ENCODE measurements around the gene FEV.
A peak's percentile ranks its signal among the peaks of the same experiment; 100 is the strongest.

Gene FEV

GRCh38 chr2:218992196-218992595 lies 7.2 kb upstream of the FEV start:
- DNase-seq, result no peak

GRCh38 chr2:218991674-218992168 lies 6.7 kb upstream of the FEV start:
- no peak for DNase-seq

DNA sequence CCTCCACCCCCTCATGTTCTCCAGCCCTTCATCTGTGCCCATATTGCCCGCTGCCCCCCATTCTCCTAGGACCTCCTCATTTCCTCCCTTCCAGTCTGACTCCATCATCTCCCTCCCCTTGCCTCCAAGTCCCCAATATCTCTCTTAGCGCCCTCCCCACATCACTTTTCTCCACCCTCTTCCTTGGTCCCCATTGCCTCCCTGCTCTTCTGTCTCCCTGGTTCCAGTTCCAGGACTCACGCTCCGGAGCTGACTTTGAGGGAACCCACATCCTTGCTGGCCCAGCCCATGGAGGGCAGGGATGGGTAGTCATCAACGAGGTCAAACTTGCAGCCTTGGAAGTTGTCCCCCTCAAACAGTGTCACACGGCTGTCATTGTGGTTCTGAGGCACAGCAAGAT lies 5.6 kb upstream of the FEV start:
- no peak for DNase-seq

DNA sequence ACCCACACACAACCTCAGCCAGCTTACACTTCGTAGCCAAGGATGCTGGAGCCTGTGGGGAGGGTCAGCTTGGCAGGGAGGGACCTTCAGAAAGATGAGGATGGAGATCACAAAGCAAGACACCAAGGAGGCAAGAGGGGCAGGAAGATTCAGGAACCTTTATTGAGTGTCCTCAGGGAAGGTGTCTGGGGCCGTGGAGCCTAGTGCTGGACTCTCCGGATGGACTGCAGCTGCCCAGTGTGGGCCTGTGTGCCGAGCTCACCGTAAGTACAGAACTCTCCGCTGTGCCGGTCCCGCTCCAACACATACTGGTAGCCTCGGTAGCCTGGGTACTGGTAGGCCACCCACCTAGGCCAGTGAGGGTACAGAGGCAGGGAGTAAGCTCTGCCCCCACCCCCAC lies 5.1 kb upstream of the FEV start:
- DNase-seq, result no peak

DNA sequence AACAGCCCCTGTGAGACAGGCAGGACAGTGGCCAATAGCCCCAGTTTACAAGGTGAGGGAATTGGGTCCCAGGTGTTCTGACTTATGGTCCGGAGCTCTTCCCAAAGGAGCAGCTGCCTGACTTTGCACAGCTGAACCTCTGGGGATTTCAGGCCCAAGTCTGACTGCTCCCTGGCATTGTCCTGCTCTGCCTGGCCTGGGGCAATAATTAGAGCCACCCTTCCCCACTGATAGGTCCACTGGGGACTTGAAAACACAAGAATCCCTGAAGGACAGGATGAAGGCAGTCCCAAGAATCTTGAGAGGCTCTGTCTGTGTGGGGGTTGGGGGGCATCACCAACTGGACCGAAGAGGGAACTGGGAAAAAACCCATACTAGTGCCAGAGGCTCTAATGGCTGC lies 3.7 kb upstream of the FEV start:
- no peak for DNase-seq

GRCh38 chr2:218988164-218988563 lies 3.2 kb upstream of the FEV start:
- DNase-seq, result no peak

DNA sequence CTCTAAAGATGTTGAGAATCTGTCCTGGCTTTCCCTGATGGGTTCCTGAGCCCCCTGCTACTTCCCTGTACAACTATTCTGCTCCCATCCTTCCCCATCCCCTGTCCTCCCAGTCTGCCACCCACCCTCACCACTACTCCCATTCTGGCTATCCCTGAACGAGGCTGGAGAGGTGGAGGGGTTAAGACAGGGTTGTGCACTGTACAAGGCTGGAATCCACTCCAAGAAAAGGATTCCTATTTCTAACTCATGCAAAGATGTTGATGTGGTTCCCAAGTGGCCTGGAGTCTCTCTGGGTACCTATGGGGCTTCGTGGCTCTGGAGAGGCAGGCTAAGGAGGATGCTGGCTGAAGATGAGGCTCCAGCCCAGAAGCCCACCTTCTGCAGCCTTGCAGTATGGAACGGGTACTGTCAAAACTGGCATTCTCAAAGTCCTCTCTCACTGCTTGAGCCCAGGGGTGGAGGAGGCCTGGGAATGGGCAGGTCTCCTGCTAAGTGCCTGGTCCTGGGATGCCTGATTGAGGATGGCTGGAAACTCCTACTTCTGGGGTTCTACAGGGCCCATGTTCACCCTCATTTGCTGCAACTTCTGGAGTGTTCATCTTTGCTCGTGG lies 1.3 kb upstream of the FEV start:
- DNase-seq, result no peak

DNA sequence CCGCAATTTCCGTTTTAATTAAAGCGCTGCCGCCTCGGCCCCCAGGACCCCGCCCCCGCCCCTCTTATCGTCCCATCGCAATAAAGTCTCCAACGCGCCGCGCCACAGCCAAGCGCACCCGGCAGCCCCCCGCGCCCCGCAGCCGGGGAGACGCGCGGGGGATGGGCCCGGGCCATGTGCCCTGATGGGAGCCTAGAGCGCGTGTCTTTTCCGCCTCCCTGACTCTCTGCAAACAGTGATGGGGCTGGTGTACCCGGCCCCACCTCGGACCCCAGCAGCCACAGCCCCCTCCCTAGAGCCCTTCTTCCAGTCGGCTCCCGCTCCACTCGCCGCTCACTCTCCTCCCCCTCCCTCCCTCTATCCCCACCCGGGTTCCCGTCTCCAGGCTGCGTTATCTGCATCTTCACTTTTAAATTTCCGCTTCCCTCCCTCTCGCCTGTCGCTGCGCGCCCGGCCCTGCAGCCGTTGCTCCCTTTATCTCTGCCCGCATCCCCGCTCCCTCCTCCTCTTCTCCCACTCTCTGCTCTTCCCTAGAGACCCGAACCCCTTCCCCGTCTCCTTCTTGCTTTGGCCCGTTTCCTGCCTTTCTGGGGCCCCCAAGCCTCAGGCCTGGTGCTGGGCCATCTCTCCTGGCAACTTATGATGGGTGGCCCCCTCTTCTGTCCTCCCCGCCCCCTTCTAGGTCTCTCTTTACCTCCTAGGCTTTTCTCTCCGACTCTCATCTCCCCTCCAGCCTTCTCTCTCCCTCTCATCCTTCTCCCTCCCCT lies 524 bp upstream of the FEV start:
- DNase-seq, result no peak

DNA sequence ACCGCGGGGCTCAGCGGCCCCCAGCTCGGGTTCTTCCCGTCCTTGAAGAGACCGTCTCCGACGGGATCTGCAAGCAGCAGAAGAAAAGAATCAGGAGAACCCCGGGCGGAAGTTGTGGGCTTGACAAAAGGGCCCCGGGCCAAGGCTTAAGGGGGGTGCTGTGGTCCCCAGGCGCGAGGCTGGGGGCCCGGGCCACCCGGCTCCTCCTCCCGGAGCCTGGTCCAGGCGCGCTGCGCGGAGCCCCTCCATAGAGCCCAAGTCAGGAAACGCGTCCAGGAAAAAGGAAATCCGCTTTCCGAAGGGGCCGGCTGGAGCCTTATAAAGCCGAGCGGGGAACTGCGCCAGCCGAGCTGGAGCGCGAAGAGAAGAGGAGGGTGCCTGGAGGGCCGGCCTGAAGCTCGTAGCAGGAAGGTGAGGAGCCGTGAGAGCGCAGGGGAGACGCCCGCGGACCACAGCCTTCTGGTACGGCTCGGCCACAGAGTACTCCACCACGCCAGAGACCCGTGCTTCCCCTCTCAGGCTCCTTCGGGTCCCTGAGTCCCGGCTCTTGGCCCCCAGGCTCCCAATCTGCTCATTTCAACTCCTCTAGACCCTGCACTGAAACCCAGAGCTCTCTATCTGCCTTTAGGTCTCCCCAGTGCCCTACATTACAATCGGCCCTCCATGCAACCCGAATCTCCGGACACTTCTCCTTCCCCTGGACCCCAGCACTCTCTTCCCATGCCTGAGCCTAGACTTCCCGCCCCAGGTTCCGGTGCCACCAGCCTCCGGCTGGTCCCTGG lies 554 bp downstream of the FEV start:
- no peak for DNase-seq

- DNase-seq, result no peak
Measured at GRCh38 chr2:218983934-218984238, 1.1 kb downstream of the FEV start.

GRCh38 chr2:218983263-218983933 lies 1.6 kb downstream of the FEV start:
- no peak for DNase-seq

- DNase-seq, result no peak
Measured at GRCh38 chr2:218982586-218983262, 2.3 kb downstream of the FEV start.

- DNase-seq, result peak; percentile 52
Measured at GRCh38 chr2:218981881-218982585, 3.0 kb downstream of the FEV start.

DNA sequence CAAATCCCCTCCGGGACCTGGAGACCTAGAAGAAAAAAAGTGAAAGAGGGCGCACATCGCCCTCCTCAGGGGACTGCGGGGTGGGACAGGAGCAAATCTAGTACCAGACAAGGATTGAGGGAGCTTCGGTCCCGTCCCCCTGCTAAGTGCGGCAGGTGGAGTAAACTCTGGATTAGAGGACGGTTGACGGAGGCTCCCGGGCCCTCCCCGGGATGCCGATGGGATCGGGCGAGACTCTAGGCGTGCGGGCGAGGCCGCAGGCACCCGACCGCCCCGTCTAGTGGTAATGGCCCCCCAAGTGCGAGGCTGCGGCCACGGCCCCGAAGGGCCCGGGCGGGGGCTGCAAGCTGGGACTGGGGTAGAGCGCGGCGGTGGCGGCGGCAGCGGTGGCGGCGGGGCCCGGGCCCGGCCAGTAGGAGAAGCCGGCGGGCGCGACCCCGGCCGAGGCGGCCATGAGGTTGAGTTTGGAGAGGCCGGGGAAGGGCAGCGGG lies 3.5 kb downstream of the FEV start:
- no peak for DNase-seq

GRCh38 chr2:218980735-218981389 lies 4.1 kb downstream of the FEV start:
- no peak for DNase-seq

DNA sequence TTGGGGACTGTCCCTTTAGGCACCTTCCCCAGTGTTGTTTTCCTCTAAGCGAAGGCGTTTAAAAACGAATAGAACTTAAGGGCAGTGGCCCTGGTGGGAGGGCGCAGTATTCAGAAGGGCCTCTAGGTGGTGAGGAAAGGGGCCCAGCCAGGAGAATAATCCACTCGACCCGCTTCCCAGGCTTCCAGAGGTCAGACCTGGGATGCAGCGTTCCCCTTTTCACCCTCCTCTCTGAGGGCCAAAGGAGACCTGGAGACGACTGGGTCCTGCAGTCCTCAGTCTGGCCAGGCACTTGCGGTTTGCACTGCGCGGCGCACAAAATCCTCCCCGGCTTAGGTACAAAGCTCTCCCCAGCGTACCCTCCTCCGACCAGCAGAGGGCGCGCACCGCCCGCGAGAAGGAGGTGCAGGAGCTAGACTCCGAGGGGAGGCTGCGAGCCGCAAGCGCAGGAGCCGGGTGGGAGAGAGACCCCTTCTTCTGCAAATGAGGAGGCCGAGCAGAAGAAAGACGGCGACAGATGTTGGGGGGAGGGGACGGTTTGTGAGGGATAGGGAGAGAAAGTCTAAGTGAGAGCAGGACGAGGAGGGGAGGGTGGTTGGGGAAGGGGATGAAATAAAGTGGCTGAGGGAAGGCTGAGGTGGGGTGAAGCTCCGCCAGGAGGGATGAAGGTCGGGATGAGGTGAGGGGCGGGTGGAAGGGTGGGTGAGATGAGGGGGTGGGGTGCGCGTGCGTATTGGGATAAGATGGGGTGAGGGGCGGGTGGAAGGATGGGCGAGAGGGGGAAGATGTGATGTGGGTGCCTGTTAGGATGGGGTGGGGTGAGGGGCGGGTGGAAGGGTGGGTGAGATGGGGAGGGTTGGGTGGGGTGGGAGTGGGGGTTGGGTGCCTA lies 4.9 kb downstream of the FEV start:
- DNase-seq, result peak; percentile 89

DNA sequence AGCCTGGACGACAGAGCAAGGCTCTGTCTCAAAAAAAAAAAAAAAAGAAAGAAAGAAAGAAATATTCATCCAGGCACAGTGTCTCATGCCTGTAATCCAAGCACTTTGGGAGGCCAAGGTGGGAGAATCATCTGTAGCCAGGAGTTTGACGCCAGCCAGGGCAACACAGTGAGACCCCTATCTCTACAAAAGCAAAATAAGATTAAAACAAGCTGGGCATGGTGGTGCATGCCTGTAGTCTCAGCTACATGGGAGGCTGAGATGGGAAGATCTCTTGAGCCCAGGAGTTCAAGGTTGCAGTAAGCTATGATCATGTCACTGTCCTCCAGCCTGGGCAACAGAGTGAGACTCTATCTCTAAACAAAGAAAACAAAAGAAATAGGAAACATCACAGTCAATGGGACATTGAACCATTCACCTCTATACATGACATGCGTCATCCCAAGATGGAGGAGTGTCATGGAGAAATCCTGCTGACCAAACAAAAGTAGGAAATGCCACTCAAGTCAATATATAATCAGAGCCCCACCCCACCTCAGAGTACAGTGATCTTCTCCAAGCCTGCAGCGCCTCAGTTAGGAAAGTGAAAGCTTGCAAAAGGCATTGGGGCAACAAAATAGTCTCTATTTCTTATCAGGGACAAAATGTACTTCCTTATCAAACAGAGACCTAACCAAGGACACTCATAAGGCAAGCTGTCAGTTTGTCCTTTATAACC lies 9.8 kb downstream of the FEV start:
- DNase-seq, result no peak

DNA sequence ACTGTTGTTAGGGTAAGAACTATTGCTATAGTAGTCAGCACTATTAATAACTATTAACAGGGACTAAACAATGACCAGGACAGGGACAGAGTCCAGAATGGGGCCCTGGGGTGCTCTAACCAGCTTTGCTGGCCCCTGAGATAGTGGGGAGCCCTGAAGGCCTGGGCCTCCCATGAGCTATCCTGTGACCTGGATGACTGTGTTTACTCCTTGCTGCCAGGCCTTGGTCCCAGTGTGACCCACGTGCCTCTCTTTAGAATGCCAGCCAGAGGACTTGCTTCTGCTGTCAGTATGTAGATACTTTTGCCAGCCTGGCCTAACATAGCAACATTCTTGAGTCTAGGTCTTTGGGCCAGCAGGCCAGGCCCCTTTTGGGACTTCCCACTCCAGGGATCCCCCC lies 14.1 kb downstream of the FEV start:
- no peak for DNase-seq

DNA sequence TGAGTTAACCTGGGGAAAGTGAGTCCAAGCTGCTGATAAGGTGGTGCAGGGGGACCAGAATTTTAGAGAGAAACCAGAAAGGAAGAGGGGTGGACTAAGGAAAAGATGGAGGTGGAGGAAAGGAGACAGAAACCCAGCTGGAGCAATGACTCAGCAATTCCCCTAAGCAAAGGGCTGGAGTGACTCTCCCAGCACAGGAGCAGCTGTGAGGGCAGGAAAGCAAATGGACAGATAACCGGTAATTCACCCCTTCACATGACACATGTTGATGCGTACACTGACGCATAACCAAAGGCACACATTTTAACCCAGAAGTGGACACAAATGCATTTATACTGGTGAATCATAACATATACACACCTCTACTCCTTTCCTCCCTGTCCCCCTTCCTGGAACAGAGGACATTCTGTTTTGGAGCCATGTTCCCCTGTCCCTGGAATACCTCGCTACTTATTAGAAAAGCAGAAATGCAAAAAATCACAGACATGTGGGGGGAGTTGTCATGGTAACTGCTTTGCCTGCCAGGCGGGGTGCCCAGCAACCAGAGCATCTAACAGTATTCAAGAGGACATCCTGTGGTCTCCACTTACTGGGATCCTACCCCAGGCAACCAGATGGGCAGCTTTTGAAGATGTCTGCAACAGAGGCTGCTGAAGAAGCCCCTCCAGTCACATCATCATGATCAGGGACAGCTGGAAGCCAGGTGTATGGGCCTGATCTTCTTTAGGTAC lies 20.8 kb downstream of the FEV start:
- DNase-seq, result no peak
